ENCODE data around the gene C16orf92.
A peak's percentile ranks its signal among the peaks of the same experiment; 100 is the strongest.
"Not testable (repeated sequence)": the region's sequence is repeated elsewhere in the genome, so short reads cannot be mapped to it uniquely, and the experiment has no call there.

Gene C16orf92

DNA sequence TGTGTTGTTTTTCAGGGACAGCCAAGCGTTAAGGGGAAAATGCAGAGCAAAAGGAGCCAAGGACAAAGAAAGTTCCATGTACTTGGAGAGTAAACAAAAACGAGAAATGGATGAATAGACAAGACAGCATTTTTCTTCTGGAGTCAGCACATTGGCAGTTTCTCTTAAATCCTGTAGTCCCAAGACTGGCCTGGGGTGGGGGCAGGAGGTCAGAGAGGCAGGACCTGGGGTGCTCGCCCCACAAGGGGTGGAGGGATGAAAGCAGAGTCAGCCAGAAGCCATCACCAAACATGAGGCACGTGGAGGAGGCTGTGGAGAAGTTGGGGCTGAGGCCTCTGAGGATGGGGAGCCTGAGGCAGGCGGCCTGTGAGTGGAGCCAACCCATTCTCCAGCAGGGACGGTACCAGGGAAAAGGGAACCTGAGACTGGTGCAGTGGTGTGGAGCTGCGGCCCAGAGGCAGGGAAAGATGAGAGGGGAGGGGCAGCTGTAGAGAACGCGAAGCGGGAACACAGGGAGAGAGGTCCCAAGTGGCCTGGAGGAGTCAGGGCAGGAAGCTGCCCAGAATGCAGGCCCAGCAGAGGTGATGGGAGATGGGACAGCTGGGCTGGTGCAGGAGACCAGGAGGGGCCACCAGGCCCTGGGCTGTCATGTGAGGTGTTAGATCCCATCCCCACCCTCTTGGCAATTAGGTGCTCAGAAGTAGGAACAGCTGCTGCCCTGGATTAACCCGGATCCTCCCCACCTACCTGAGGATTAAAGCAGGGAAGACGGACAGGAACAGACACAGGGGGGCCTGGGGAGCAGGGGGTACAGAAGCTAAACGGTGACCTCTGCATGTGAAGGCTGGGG, 4.8 kb downstream of the C16orf92 start:
- DNase-seq (ENCODE audit: low read depth): no peak

DNA sequence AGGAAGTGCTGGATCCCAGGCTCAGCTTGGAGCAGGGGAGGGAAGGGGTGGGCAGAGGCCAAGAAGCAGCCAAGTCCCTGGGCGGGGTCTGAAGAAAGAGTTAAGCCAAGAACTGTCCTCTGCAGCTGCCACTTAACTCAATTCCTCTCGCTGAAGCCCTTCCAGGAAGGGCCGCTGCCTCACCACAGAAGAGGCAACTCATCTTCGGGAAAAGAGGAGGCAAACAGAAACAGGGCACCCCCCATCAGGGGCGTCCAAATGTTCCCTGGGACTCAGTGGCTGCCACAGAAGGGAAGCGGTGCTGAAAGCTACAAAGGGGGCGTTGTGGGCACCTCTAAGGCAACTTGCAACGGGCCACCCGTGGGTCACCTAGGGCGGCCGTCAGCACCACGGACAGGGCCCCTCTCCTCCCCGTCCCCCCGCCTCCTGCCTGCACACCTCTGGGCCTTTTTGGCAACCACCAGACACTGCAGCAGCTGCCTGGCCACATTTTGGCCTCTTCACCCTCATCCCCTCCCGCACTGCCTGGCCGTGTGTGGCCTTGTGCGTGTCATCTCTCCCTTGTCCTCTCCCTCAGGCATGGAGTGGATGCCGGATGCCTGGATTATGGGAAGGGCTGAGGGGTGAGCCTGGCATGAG, 5.6 kb downstream of the C16orf92 start:
- DNase-seq (ENCODE audit: low read depth): no peak

DNA sequence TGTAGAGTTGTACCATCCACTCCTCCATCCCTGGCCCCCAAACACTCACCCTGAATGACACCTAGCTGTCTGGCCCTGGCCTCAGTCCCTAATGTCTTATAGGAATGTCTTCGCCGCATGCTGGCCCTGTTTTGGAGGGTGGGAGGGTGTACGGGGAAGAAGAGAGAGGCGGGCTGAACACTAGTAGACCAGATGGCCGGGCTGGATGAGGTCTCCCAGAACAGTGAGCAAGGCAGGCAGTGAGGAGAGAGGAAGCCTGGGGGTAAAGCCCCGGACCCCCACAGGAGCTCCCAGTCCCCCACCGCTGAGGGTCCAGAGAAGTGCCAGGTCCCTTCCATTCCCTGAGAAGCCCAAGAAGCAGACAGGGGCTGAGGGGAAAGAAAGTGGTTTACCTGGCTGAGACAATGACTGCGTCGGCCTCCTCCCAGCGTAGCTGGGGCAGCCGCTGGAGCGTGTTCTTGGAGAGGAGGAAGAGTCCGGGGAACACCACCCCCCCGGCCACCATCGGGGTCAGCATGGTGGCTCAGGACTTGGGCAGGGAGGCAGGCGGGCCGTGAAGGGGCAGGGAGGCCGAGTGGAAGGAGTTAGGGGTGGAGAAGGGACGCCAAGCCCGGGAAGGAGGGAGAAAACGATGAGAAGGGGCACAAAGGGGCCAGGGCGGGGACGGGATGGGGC, 7.2 kb downstream of the C16orf92 start:
- no peak for DNase-seq (ENCODE audit: low read depth)

DNA sequence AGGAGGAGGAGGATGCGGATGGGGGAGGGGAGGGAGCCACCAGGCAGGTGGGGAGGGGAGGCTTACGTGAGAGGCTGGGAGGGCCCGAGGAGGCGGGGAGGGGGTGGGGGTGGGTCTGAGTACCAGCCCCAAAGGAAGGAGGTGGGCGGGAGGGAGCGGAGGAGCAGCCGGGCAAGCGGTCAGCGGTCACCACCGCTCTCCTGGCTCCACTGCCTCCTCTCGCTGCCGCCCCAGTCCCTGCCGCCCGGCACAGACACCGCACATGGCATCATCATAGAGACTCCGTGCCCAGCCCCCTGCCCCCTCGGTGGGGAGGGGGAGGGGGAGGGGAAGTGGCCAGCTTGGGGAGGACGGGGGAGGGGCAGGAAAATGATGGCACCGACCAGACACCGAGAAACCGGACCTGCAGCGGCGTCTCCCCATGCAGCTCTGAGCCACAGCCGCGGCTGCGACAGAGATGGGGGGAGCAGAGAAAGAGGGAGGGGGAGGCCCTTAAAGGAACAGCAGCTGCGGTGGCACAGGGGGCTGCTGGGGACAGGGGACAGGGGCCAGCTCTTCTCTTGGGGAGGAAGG, 7.9 kb downstream of the C16orf92 start, which contains the start of gene TLCD3B:
Gene TLCD3B, minus strand, starts transcription at position 431 of the 573 bp plus-strand sequence. CDS start 744 bp downstream, outside the sequence.
- DNase-seq (ENCODE audit: low read depth): no peak

DNA sequence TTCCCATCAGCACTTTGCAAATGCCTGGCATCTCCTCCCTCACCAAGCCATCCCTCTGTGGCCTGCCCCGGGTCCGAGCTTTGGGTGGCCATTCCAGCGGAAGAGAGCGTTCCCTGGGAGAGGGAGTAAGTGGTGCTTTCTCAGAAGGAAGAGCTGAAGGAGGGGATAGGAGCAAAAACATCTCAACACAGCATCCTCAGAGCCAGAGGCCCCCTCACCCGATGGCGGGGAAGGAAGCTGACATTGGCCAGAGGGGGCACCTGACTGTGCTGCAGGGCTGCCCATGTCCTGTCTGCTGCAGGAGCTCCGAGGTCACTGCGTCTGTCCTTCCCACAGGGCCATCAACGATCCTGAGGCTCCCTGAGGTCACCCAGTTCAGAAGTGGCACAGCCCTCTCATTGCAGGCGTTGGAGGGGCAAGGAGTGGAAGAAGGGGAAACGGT, 8.5 kb downstream of the C16orf92 start:
- DNase-seq (ENCODE audit: low read depth): no peak

DNA sequence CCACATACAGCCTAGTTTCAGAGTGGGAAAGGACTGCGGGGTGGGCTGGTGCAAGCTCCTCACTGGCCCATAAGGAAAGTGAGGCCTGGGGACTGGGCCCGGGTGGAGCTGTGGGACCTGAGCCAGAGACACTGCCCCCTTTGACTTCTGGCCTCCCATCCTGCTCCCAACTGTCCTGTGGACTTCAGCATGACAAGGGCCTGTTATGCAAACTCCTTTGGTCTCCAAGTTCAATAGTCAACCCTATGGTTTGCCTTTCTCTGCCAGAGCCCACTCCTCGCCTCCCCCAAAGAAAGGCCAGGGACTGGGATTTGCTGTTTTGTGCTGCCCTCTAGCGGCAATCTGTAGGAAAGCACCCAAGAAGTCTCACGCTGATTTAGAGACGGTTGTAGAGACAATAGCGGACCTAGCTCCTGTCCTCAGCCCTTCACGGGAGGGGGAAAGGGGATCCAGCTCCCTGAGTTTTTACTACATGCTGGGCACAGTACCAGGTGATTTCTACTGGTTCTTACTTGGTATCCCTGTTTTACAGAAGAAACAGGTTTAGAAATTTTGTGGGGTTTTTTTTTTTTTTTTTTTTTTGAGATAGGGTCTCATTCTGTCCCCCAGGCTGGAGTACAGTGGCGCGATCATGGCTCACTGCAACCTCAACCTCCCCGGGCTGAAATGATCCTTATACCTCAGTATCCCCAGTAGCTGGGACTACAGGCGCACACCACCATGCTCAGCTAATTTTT, 9.3 kb downstream of the C16orf92 start:
- no peak for DNase-seq (ENCODE audit: low read depth)

DNA sequence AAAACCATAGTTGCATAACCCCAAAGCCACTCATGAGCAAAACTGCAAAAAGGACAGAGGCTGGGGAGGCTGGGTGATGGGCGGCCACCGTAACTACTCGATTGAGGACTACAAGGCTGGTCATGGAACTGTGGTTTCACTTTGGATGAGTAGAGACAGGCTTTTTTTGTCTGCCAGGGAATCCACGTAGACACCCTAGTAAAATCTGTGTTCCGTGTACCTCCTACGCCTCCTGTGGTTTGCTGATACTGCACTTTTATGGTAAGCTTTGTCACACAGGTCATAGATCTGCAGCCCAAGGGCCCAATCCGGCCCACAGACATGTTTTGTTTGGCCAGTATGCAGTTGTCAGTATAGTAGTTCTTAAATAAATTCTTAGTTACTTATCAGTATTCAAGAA, 10.3 kb downstream of the C16orf92 start:
- DNase-seq (ENCODE audit: low read depth): no peak

DNA sequence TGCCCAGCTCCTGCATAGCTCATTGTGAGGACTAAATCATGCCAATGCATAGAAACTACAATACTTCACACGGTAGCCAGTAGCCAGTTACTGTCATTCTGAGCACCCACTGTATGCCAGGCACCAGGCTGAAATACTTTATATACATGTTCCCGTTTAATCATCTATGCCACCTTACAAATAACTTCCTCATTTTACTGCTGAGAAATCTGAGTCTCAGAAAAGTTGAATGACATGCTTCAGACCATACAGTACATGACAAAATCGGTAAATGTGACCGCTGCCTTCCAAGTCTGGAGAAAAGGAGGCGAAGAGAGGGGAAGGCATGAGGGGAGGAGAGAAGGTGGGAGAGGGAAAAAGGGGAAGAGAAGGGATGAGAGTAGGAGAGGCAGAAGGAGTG, 17.2 kb downstream of the C16orf92 start:
- DNase-seq (ENCODE audit: low read depth): no peak

DNA sequence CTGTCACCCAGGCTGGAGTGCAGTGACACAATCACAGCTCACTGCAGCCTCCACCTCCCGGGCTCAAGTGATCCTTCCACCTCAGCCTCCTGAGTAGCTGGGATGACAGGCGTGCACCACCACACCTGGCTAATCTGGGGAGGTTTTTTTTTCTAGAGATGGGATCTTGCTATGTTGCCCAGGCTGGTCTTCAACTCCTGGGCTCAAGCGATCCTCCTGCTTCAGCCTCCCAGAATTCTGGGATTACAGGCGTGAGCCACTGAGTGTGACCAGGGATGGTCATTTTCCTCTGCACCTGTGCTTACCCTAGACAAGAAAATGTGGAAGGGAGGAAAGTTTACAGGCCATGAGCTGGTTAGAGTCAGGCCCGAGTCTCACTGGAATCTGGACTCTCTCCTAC, 17.7 kb downstream of the C16orf92 start:
- DNase-seq (ENCODE audit: low read depth): not testable (repeated sequence)

DNA sequence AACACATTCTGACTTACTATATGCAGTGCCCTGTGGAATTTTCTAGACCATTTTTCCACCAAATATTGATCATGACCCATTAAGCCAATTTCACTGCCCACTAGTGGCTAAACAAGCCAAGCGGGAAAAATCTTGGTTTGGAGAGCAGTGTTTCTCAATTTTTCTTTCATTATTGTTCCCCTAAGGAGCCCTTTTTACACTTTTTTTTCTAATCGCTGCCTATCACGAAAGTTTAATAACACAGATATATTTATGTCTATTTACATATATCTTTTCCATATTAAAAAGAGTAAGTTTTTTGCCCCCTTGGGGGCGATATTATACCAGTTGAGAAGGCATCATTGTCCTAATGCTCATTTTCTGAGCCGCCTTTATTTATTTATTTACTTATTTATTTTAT, 18.8 kb downstream of the C16orf92 start:
- no peak for DNase-seq (ENCODE audit: low read depth)

DNA sequence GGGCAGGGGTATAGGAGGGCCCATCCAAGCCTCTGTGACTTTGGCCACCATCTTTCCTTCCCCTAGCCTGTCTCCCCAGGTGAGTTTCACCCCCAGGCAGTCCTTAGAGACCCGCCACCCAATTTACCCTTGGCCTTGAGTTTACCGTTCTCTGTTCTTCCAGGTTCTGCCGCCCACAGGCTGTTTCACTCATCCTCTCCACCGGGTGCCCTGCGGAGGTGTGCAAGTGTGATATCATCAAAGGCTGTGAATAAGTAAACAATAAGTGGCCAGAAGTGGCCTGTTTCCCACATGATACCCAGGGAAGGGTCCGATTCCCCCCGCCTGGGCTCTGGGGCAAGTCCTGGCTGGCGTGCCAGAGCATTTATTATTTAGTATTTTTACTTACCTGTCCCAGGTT, 23.2 kb downstream of the C16orf92 start:
- no peak for DNase-seq (ENCODE audit: low read depth)

DNA sequence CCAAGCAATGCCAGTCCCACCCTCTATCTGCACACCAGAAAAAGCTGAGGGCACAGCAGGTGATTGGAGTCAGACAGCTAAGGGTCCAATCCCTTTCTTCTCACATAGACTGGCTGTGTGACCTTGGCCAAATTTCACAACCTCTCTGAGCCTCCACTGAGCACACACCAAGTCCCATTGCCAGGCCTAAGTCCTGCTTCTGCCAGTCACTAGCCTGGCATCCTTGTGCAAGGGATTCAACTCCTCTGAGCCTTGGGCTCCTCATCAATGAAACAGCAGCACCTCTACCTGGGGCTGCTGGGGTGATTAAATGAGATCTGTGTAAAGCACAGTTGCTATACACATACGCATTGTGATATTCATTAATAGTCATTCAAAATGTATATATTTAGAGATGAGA, 23.6 kb downstream of the C16orf92 start:
- DNase-seq (ENCODE audit: low read depth): no peak

DNA sequence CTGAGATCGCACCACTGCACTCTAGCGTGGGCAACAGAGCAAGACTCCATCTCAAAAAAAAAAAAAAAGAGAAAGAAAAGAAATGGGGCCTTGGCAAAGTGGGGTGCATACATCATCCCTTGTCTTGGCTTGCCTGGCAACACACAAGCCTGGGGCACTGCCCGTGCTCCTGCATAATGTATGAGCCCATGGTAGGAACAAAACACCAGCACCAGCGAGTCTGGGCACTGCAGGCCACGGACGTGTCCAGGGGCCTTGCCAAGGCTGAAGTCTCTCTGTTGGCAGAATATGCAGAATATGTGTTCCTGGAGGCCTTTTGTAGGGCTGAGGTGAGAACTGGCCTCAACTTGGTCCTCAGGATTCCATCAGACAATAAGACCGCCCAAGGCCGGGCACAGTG, 26.9 kb downstream of the C16orf92 start:
- DNase-seq (ENCODE audit: low read depth): no peak

DNA sequence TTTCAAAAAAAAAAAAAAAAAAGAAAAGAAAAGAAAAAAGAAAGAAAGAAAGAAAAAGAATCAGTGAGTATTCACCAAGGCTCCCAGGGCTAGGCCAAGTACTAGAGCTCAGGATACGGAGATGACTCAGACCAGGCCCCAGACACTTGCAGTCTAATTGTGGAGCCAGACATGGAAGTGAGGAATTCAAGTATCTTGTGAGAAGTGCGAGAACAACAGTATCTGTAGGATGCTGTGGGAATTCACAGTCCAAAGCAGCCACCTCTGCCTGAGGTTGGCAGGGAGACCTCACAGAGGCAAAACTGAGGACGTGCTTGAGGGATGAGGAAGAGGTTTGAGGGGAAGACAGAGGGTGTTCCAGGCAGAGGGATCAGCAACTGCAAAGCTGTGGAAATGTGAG, 28.5 kb downstream of the C16orf92 start:
- DNase-seq (ENCODE audit: low read depth): no peak

DNA sequence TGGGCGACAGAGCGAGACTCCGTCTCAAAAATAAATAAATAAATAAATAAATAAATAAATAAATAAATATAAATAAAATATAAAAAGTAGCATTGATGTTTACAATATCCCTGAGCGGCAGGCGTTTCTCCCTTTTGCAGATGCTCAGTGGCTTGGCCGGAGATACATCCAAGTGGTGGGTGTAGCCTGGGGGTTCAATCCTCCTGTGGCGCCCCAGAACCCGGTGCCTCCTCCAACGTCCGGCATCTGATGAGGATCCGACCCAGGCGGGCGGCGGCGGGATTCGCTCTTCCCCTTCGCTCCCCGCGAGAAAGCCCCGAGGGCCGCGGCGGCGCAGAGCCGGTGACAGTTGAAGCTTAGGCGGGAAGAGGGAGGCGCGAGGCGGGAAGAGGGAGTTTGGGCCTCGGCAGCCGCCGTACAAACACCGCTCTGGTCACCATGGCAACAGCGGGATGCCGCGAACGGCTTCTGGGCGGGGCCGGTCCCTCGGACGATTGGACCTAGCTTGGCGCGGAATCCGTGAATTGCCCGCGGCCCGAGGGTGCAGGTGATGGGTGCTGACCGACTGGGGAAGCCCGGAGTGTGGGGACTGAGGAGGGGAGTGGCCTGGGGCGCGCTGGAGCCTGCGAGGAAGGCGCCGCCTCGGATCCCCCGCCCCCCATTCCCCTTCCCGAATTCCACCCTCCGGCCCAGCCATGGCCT, 29.8 kb downstream of the C16orf92 start:
- DNase-seq (ENCODE audit: low read depth): peak; percentile 78

DNA sequence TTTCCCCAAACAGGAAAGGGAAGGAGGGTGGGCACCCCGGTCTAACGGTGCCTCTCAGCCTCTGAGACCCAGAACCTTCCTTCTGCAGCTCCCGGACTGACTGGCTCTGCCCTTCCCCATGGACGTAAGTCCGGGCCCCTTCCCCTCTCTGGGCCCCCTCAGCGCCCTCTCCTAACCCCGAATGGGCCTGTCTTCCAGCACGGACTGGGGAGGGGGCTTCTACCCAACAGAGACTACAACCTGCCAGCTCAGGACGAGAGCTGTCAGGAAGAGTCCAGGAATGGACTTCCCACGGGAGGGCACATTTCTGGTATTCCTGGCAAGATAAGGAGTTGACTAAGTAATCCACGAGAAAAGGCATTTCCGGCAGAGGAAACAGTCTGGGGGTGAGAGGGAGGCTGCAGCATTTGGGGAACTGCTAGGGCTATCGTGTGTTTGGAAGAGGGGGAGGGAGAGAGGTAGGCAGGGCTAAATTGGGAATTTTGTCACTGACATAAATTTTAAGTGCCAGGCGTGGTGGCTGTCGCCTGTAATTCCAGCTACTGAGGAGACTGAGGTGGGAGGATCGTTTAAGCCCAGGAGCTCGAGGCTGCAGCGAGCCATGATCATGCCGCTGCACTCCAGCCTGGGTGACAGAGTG, 30.5 kb downstream of the C16orf92 start:
- no peak for DNase-seq (ENCODE audit: low read depth)

DNA sequence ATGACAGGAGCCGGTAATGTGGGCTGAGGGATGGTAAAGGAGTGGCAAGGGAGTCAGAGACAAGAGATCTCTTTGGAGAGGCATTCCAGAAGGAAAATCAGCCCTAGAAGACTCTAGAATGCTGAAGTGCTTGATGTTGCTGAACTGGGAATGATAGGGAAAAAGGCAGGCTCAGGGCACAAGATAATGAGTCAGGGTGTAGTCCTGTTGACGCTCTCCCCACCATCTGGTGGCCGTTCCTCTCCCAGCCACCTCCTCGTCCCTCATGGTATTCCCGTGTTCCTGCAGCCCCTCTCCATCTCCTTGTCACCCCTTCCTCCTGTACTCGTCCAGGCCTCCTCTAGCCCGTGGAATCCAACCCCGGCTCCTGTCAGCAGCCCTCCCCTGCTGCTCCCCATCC, 31.5 kb downstream of the C16orf92 start:
- no peak for DNase-seq (ENCODE audit: low read depth)

DNA sequence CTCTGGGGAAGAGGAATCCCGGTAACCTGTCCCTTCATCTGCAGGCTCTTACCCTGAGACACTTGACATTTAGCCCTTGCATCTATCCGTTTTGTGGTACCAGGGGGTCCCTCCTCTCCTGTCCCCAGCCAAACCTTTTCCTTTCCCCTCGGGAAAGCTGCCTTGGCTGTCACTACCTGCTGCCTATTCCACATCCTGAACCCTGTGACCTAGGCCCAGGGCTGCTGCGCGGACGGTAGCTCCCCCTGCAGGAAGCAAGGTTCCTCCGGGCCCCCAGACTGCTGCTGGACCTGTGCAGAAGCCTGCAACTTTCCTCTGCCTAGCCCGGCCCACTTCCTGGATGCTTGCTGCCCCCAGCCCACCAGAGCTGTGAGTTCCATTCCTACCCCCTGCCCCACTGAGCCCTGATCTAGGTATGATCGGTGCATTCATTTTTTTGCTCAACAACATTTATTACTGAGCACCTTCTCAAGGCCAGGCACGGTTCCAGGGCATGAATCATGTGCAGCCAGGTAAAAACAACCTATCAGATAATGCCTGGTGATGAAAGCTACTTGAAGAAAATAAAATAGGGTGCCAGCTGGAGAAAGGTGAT, 32.1 kb downstream of the C16orf92 start:
- no peak for DNase-seq (ENCODE audit: low read depth)

DNA sequence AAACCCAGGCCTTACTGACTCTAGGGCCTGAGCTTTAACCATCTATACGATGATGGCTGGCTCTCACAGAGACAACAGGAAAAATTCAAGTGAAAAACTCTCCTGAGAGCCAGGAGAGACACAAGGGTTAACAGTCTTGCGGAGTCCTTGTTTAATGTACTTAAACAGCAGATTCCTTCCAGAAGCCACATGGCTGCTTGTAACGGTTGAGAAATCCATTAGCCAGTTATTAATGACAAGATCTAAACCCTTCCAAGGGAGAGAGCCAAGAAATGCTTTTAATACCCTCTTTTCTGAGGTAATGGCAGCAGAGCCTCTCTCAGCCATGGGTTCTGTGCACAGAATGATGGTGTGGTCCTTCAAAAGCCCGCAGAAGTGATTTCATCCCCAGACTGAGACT, 37.3 kb downstream of the C16orf92 start:
- DNase-seq (ENCODE audit: low read depth): no peak

DNA sequence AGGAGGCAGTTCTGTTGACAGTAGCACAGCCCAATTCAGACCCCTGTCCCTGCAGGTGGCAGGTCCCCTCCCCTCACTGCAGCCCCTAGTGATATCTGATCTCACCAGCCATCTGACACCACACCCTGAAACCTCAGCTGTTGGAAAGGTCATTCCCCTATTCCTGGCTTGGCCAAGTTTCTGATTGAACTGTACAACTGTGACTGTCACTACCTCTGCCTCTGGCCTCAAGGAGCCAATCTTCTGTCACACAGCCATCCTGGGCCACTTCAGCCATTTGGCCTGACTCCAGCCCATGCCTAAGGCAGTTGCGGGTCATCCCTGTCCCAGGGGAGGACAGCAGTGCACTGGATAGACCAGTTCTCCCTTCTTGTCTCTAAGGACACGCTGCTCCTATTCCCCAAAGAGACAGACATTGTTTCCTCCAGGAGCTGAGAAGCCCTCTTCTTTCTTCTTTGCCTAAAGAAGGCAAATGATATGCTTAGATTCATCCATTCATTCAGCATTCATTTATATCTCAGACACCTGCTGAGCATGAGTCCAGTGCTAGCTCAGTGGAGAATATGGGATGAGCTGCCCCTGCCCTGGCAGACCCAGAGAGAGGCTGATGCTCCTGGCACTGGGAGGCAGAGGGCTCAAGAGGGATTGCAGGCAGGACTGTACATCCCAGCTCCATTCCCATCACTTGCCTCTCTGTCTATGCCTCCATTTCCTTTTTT, 38.0 kb downstream of the C16orf92 start:
- DNase-seq (ENCODE audit: low read depth): no peak
